Gastrocnemius medialis (tissue), 4 donors: ENCODE data around the gene DBP.

Experiments used
- CTCF ChIP-seq, 5 experiments: fragments of 450-650 bp in 3 of 5; fragments of 200-600 bp in 2 of 5; sonication (generic) in 2 of 5; IDR thresholded peaks in 4 of 5; conservative IDR thresholded peaks in 1 of 5; 1 replicate in 4 of 5; 2 replicates in 1 of 5; pipeline ENCODE4 v1.5.1; 2016 to 2019; ENCODE audit warnings: antibody characterized with exemption in 5 of 5, mild to moderate bottlenecking in 3 of 5, moderate library complexity in 3 of 5
- POLR2A ChIP-seq, 2 donors: fragments of 450-650 bp; IDR thresholded peaks; one replicate each; pipeline ENCODE4 v1.6.1; 2017; ENCODE audit warnings: antibody characterized with exemption in 2 of 2, mild to moderate bottlenecking in 2 of 2, moderate library complexity in 2 of 2

DNA sequence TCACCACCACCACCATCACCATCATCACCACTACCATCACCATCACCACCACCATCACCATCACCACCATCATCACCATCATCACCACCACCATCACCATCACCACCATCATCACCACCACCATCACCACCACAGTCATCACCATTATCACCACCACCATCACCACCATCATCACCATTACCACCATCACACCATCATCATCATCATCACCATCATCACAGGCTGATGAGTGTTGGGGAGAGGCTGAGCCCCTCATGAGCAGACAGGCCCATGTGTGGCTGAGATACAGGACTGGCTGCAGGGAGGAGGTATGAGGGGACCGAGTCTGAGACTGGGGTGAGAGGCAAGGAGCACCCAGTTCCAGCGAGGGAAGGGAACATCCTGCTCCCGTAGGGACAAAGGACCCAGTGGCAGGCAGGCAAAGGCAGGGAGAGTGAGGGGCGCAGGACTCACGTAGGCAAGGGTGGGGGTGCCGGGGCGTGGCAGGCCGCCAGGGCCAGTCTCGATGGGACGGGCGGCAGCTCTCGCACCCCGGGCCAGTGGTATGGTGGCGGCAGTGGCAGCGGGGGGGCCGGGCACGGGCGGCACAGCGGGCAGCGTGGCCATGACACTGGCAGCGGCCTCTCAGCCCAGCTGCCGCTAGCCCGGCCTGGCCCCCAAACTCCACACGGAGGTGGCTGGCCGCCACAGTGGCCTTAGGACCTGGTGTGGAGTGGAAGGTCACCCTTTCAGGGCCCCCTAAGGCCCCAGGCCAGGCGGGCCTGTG lies 32.9 kb upstream of the DBP start:
- TF ChIP-seq CTCF (IDR thresholded peaks at IDR 0.05 in 4 of 5, conservative IDR thresholded peaks at IDR 0.05 in 1 of 5), result no peak
- no peak for TF ChIP-seq POLR2A (IDR thresholded peaks at IDR 0.05)
